ENCODE measurements around the gene HSPB1.

DNA sequence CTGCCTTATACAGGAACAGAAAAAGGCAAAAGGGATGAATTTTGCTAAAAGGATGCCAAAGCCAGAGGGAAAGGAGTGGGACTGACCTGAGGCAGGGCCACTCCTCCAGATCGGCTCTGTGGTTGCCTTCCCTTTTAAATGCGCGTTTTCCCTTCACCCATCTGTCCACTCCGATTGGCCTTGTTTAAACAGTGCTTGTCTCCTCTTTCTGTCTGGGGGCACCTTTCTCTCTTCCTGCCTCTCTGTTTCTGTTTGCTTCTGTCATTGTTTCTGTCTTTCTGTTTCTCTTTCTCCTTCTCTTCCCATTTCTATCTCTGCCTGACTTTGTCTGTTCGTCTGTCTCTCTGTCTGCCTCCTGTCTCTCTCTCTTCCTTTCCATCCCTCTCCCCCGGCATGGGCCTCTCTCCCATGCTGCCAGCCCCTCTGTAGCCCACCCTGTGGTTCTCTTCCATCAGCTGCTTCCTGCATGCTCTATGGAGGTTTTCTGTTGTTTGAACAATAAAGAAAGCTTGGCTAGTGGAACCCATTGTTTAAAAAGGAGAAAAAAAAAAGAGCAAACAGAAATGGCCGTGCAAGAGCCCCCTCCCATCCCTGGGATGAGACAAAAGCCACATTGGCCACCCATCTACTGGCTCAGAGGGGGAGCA, 29.5 kb upstream of the HSPB1 start:
- TF ChIP-seq, protein P1, sequence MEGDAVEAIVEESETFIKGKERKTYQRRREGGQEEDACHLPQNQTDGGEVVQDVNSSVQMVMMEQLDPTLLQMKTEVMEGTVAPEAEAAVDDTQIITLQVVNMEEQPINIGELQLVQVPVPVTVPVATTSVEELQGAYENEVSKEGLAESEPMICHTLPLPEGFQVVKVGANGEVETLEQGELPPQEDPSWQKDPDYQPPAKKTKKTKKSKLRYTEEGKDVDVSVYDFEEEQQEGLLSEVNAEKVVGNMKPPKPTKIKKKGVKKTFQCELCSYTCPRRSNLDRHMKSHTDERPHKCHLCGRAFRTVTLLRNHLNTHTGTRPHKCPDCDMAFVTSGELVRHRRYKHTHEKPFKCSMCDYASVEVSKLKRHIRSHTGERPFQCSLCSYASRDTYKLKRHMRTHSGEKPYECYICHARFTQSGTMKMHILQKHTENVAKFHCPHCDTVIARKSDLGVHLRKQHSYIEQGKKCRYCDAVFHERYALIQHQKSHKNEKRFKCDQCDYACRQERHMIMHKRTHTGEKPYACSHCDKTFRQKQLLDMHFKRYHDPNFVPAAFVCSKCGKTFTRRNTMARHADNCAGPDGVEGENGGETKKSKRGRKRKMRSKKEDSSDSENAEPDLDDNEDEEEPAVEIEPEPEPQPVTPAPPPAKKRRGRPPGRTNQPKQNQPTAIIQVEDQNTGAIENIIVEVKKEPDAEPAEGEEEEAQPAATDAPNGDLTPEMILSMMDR (conservative IDR thresholded peaks at IDR 0.05; ENCODE audit: low read depth in 2 of 2): no peak
- TF ChIP-seq EZH2 (IDR thresholded peaks at IDR 0.05; ENCODE audit: low read depth, unreplicated experiment): no peak
